Measurements from ENCODE around the gene KIAA1217.

Gene KIAA1217

DNA sequence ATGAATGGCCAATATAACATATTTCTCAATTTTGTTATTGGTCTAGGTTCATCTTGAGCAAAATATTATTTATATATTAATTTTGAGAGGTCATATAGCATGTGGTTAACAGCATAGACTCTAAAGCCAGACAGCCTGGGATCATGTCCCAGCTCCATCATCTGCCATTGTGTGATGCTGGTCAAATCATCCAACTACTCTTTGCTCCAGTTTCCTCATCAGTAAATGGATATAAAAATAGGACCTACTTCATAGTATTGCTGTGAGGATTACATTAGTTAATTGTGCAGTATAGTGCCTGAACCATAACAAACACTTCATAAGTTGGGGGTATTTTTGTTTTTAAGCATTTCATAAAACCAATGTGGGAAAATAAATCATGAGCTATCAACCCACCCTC is 199.0 kb downstream of the KIAA1217 start:
- Histone ChIP-seq H3K27ac (no peak overlapping the region), H3K4me3 (no peak overlapping the region)
- no peak for DNase-seq (ENCODE audit: low spot score)
- TF ChIP-seq, protein P1, sequence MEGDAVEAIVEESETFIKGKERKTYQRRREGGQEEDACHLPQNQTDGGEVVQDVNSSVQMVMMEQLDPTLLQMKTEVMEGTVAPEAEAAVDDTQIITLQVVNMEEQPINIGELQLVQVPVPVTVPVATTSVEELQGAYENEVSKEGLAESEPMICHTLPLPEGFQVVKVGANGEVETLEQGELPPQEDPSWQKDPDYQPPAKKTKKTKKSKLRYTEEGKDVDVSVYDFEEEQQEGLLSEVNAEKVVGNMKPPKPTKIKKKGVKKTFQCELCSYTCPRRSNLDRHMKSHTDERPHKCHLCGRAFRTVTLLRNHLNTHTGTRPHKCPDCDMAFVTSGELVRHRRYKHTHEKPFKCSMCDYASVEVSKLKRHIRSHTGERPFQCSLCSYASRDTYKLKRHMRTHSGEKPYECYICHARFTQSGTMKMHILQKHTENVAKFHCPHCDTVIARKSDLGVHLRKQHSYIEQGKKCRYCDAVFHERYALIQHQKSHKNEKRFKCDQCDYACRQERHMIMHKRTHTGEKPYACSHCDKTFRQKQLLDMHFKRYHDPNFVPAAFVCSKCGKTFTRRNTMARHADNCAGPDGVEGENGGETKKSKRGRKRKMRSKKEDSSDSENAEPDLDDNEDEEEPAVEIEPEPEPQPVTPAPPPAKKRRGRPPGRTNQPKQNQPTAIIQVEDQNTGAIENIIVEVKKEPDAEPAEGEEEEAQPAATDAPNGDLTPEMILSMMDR (IDR thresholded peaks at IDR 0.05), result no peak

DNA sequence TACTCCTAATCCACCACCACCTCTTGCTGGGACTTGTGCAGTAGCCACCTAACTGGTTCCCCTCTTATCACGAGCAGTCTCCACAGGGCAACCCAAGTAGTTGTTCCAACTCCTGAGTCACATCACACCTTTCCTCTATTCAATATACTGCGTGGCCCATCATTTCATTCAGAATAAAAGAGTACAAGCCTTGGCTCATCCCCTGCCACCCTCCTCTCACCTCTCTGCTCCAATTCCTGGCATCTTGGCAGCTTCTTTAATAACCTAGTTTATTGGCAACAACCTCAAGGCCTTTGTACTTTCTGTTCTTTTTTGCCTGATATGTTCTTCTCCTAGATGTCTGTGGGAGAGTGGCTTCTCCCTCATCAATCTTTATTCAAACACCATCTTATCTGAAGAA is 199.4 kb downstream of the KIAA1217 start:
- H3K4me3 ChIP-seq, result no peak overlapping the region
- TF ChIP-seq, protein P1 (IDR thresholded peaks at IDR 0.05), result no peak
- no peak for DNase-seq (ENCODE audit: low spot score)
- no peak overlapping the region for H3K27ac ChIP-seq

DNA sequence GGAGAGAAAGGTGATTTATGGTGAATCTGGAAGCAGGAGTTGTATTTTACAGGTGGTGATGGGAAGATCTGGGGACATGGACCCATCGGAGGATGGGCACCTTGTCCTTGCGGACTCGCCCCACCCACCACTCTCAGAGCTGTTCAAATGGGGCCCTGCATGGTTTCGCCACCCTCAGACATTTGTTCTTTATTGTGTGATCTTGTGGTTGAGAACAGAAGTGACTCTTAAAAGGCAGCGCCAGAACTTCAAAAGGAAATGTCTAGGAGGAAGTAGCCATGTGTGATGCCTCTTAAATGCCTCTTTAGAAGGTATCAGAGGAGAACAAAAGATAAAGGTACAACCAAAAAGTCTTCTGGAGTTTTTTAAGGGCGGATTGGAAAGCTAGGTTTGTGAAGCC is 205.7 kb downstream of the KIAA1217 start:
- Histone ChIP-seq H3K27ac (no peak overlapping the region), H3K4me3 (no peak overlapping the region)
- TF ChIP-seq, protein P1 (IDR thresholded peaks at IDR 0.05), result no peak
- no peak for DNase-seq (ENCODE audit: low spot score)

DNA sequence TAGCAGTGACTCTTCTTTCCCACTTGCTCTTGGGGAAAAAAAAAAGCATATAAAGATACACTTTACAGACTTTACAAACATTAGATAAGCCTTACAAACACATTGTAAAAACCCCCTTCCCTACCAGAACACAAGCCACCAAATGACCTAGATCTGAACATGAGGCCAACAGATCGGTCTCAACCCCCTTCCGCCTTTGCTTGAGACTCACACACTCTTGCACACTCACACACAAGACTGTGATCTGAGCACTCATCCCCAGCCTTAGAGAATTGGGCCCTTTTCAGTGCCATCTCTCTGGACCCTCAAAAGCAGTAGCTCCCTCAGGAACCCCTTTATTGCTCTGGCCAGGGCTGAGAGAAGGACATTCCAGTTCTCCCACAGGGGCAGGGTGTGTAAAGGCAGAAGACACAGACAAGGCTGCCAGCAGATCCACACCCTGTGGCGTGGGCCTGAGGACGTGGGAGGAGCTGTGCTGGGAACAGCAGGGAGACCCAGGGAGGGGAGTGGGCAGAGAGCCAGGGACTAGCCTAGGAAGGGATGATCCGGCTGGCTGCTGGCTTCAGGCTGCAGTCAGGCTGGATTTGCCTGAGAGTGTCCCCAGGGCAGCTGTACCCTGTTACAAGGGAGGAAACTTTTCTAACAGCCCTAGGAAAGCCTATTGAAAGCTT is 206.7 kb downstream of the KIAA1217 start:
- TF ChIP-seq, protein P1 (IDR thresholded peaks at IDR 0.05), result no peak
- peak overlapping the region in 1 of 2 donors; percentile 63 for H3K27ac ChIP-seq

DNA sequence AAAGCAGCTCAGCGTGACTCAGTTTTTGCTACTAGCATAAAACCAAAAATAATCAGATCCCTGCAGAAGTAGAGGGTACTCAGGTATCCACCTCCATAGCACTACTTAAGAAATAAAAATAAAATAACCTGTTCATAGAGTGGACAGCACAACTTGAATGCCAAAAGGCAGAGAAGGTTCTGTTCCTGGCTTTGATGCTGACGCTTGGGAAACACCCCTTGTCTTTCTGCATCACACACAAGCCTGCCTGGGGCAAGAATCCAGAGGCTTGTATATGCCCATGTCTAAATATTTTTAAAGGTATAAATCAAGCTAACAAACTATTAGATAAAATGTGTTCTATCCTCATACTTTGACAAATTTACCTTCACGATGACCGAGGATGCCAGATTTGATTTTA is 207.3 kb downstream of the KIAA1217 start:
- no peak for DNase-seq (ENCODE audit: low spot score)
- Histone ChIP-seq H3K4me3 (no peak overlapping the region), H3K27ac (peak overlapping the region in 1 of 2 donors; percentile 63)
- TF ChIP-seq, protein P1 (IDR thresholded peaks at IDR 0.05), result no peak

More for the DNA sequence above, 206.7 kb downstream of the KIAA1217 start:
- H3K4me3 ChIP-seq, result no peak overlapping the region
- peak; percentile 77 for DNase-seq (ENCODE audit: low spot score)

DNA sequence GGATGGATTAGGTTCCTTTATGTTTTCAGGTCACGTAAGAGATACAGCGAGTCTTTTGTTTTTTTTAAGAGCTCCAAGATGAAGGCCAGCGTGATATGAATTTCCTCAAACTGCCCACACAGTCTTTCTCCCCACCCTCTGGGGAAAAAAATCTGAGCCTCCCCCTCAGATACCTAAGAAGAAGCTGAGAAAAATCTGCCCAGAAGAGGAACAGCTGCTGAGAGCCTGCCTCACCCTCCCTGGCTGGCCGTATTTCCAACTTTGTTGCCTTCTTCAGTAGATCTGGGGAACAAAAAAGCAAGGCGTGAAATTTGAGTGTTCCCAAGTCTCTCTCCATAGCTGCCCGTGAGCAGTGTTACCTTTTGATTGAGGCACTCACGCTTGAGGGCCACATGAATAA is 208.1 kb downstream of the KIAA1217 start:
- DNase-seq (ENCODE audit: low spot score), result no peak
- Histone ChIP-seq H3K27ac (no peak overlapping the region), H3K4me3 (no peak overlapping the region)
- TF ChIP-seq, protein P1 (IDR thresholded peaks at IDR 0.05), result no peak

DNA sequence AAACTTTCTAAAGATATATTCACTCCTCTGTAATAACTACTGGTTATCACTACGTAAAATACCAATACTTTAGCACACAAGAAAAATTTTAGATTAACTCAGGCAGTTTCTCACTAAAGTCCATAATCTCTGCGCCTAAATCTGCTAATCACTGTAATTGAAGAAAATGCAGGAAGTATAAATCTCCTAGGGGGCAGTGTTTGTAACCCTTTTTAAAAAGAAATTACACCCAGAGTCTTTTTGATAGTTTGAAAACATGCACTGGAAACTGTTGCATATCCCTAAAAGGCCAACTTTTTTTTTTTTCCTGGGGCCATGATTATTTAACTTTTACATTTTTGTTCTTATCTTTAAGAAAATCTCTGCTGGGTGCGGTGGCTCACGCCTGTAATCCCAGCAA is 209.6 kb downstream of the KIAA1217 start:
- no peak overlapping the region for H3K27ac ChIP-seq
- TF ChIP-seq, protein P1 (IDR thresholded peaks at IDR 0.05), result no peak
- H3K4me3 ChIP-seq, result no peak overlapping the region
- DNase-seq (ENCODE audit: low spot score), result no peak
